Loucy (cell line): ENCODE results near the gene P2RY10.

ENCODE experiments used
- H2AFZ ChIP-seq: fragments of 200-600 bp; sonication (generic); 2 replicates; pipeline ENCODE4 v1.6.0; 2016; ENCODE audit warnings: antibody characterized with exemption, mild to moderate bottlenecking, low read length, moderate library complexity
- H3F3A ChIP-seq: fragments of 200-600 bp; 2 replicates; pipeline ENCODE4 v1.6.0; 2016; ENCODE audit warnings: antibody characterized with exemption, low read depth, mild to moderate bottlenecking
- H3K27me3 ChIP-seq: fragments of 200-600 bp; sonication (generic); 2 replicates; pipeline ENCODE4 v1.6.1; 2014; ENCODE audit warnings: low read length, mild to moderate bottlenecking; ENCODE audit not compliant: insufficient read depth, poor library complexity, severe bottlenecking
- H3K36me3 ChIP-seq: fragments of 200-600 bp; sonication (generic); 2 replicates; pipeline ENCODE4 v1.6.1; 2016; ENCODE audit warnings: low read length; ENCODE audit not compliant: insufficient read depth
- H3K4me1 ChIP-seq: fragments of 200-600 bp; sonication (generic); 2 replicates; pipeline ENCODE4 v1.5.1; 2014; ENCODE audit warnings: low read length, mild to moderate bottlenecking; ENCODE audit not compliant: insufficient read depth, poor library complexity, severe bottlenecking
- H3K4me2 ChIP-seq: fragments of 200-600 bp; sonication (generic); 2 replicates; pipeline ENCODE4 v1.6.0; 2014; ENCODE audit warnings: antibody characterized with exemption, low read length, low read depth, mild to moderate bottlenecking; ENCODE audit not compliant: poor library complexity, severe bottlenecking
- H3K4me3 ChIP-seq: fragments of 200-600 bp; sonication (generic); 2 replicates; pipeline ENCODE4 v1.5.1; 2014; ENCODE audit warnings: low read length, mild to moderate bottlenecking, mixed read lengths; ENCODE audit not compliant: poor library complexity, severe bottlenecking
- H3K79me2 ChIP-seq: fragments of 200-600 bp; sonication (generic); 2 replicates; pipeline ENCODE4 v1.6.1; 2014; ENCODE audit warnings: low read length; ENCODE audit not compliant: insufficient read depth
- H3K9ac ChIP-seq: fragments of 200-600 bp; sonication (generic); 2 replicates; pipeline ENCODE4 v1.6.0; 2014; ENCODE audit warnings: mild to moderate bottlenecking, low read depth, low read length, moderate library complexity; ENCODE audit not compliant: poor library complexity, severe bottlenecking
- H3K9me2 ChIP-seq: fragments of 200-600 bp; sonication (generic); replicated peaks from 2 replicates; pipeline ENCODE4 v1.6.1; 2016; ENCODE audit warnings: low read depth, low read length, mixed read lengths
- H3K9me3 ChIP-seq: fragments of 200-600 bp; sonication (generic); 2 replicates; pipeline ENCODE4 v1.6.1; 2014; ENCODE audit warnings: mild to moderate bottlenecking, antibody characterized with exemption, low read length, low read depth; ENCODE audit not compliant: insufficient read depth
- H4K20me1 ChIP-seq: fragments of 200-600 bp; sonication (generic); 2 replicates; pipeline ENCODE4 v1.6.0; 2014; ENCODE audit warnings: antibody characterized with exemption, low read length, mild to moderate bottlenecking; ENCODE audit not compliant: insufficient read depth, poor library complexity, severe bottlenecking
- EZH2phosphoT487 ChIP-seq: fragments of 200-600 bp; IDR thresholded peaks from 2 replicates; pipeline ENCODE4 v1.6.1; 2018; ENCODE audit warnings: antibody characterized with exemption, mild to moderate bottlenecking, moderate library complexity, borderline replicate concordance
- TF ChIP-seq, protein P1 (sequence below): fragments of 200-600 bp; sonication (generic); conservative IDR thresholded peaks from 2 replicates; pipeline ENCODE4 v1.5.1; 2014; ENCODE audit warnings: mild to moderate bottlenecking, antibody characterized with exemption, low read length

Gene P2RY10

DNA sequence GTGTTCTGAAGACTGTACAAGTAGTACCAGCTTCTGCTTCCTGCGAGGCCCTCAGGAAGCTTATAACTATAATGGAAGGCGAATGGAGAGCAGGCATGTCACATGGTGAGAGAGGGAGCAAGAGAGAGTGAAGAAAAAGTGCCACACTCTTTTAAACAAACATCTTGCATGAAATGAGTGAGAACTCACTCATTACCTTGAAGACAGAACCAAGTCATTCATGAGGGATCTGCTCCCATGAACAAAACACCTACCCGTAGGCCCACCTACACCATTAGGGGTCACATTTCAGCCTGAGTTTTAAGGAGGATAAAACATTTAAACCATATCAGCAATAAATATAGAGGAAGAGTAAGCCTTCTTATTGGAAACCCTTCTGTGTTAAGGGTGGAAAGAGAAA lies 19.4 kb downstream of the P2RY10 start:
- H3K9me3 ChIP-seq, result no peaks in the 10 kb centered on the region; the same call in 1 of the 2 replicates
- H3K9ac ChIP-seq, result no peak overlapping the region
- H3K4me2 ChIP-seq, result no peak overlapping the region
- no peaks in the 10 kb centered on the region for H3F3A ChIP-seq
- no peak overlapping the region for H2AFZ ChIP-seq
- no peaks in the 10 kb centered on the region for H4K20me1 ChIP-seq
- H3K9me2 ChIP-seq, result no peaks in the 10 kb centered on the region
- H3K4me3 ChIP-seq, result no peak overlapping the region
- TF ChIP-seq, protein P1, sequence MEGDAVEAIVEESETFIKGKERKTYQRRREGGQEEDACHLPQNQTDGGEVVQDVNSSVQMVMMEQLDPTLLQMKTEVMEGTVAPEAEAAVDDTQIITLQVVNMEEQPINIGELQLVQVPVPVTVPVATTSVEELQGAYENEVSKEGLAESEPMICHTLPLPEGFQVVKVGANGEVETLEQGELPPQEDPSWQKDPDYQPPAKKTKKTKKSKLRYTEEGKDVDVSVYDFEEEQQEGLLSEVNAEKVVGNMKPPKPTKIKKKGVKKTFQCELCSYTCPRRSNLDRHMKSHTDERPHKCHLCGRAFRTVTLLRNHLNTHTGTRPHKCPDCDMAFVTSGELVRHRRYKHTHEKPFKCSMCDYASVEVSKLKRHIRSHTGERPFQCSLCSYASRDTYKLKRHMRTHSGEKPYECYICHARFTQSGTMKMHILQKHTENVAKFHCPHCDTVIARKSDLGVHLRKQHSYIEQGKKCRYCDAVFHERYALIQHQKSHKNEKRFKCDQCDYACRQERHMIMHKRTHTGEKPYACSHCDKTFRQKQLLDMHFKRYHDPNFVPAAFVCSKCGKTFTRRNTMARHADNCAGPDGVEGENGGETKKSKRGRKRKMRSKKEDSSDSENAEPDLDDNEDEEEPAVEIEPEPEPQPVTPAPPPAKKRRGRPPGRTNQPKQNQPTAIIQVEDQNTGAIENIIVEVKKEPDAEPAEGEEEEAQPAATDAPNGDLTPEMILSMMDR, result no peak
- TF ChIP-seq EZH2phosphoT487, result no peak
- H3K27me3 ChIP-seq, result no peaks in the 10 kb centered on the region
- peaks cover 7% of the 10 kb centered on the region for H3K4me1 ChIP-seq
- no peaks in the 10 kb centered on the region; the same call in 1 of the 2 replicates for H3K36me3 ChIP-seq
- H3K79me2 ChIP-seq, result no peaks in the 10 kb centered on the region

- Histone ChIP-seq H3K4me2 (no peak overlapping the region), H2AFZ (no peak overlapping the region), H3K9ac (no peak overlapping the region), H3K36me3 (no peaks in the 10 kb centered on the region), H3K9me3 (no peaks in the 10 kb centered on the region), H3F3A (no peaks in the 10 kb centered on the region), H3K4me1 (no peaks in the 10 kb centered on the region), H3K79me2 (no peaks in the 10 kb centered on the region), H3K9me2 (no peaks in the 10 kb centered on the region), H3K4me3 (no peak overlapping the region), H4K20me1 (no peaks in the 10 kb centered on the region), H3K27me3 (no peaks in the 10 kb centered on the region)
- TF ChIP-seq, protein P1, result no peak
- TF ChIP-seq EZH2phosphoT487, result no peak
Measured at GRCh38 chrX:78979789-78980464, 34.7 kb downstream of the P2RY10 start.

GRCh38 chrX:78989349-78989748 lies 44.2 kb downstream of the P2RY10 start:
- H3K36me3 ChIP-seq, result no peaks in the 10 kb centered on the region
- H3K4me2 ChIP-seq, result no peak overlapping the region
- H3K9me2 ChIP-seq, result no peaks in the 10 kb centered on the region
- no peaks in the 10 kb centered on the region for H4K20me1 ChIP-seq
- TF ChIP-seq, protein P1, result no peak
- TF ChIP-seq EZH2phosphoT487, result no peak
- H3K9me3 ChIP-seq, result no peaks in the 10 kb centered on the region; the same call in 1 of the 2 replicates
- no peaks in the 10 kb centered on the region for H3K27me3 ChIP-seq
- no peaks in the 10 kb centered on the region for H3F3A ChIP-seq
- H3K9ac ChIP-seq, result no peak overlapping the region
- H3K79me2 ChIP-seq, result no peaks in the 10 kb centered on the region
- H3K4me1 ChIP-seq, result no peaks in the 10 kb centered on the region
- H3K4me3 ChIP-seq, result no peak overlapping the region
- H2AFZ ChIP-seq, result no peak overlapping the region
